ENCODE results near the gene RB1. TPM values are rescaled to one million over a fixed set of nuclear protein-coding genes. Genes with fewer than 3 reads are reported as not detected.

The RB1 gene
- total RNA-seq, 1 experiment from 2014 or later = 36.7 TPM

DNA sequence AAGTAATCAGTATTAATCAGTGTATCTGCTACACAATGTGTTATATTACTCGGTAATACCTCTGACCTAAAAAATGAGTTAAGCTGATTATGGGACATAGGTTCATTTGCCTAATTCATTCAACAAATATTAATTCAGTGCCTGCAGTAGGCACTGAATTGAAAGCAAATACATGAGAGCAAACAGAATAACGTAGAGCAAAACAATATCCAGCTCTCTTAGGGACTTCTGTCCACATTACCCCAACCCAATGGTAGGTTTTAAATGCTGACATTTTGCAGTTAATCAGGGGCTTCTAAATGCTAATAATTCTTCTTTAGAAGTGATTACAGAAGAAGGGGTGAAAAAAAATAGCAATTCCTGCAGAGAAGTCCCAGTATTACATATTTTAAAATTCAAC, 224.4 kb downstream of the RB1 start:
- intact Hi-C loops (cut with micrococcal nuclease) = no loop called here
- BruUV-seq (replicated peaks) = no TSS peak
- RAD21 ChIA-PET (ENCODE audit: low non-redundant PET in 1 of 2, low total read pairs in 2 of 2, uncharacterized antibody in 2 of 2, unreplicated experiment in 2 of 2) = no interaction called here

More for the DNA sequence above, 224.4 kb downstream of the RB1 start:
- H2AFZ ChIP-seq (ENCODE audit: low read depth, low read length, poor library complexity, severe bottlenecking) = no peak overlapping the region
- TF ChIP-seq EZH2phosphoT487 (IDR thresholded peaks at IDR 0.05; ENCODE audit: borderline replicate concordance) (no peak), EGR1 (IDR thresholded peaks at IDR 0.05; ENCODE audit: low read depth) (no peak), JUND (IDR thresholded peaks at IDR 0.05) (no peak), SIN3A (IDR thresholded peaks at IDR 0.05; ENCODE audit: low read depth) (no peak), ZNF274 (IDR thresholded peaks at IDR 0.05; ENCODE audit: low read depth, low read length) (no peak), ZFX (IDR thresholded peaks at IDR 0.05) (no peak), POLR2A (IDR thresholded peaks at IDR 0.05; ENCODE audit: borderline replicate concordance, extremely low read depth, insufficient read depth, insufficient read length) (no peak), ELF1 (IDR thresholded peaks at IDR 0.05; ENCODE audit: borderline replicate concordance, low read depth) (no peak), SP1 (IDR thresholded peaks at IDR 0.05; ENCODE audit: low read depth) (no peak)
- TF ChIP-seq, protein P1, sequence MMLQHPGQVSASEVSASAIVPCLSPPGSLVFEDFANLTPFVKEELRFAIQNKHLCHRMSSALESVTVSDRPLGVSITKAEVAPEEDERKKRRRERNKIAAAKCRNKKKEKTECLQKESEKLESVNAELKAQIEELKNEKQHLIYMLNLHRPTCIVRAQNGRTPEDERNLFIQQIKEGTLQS (IDR thresholded peaks at IDR 0.05) = no peak
- TF ChIP-seq, protein P2, sequence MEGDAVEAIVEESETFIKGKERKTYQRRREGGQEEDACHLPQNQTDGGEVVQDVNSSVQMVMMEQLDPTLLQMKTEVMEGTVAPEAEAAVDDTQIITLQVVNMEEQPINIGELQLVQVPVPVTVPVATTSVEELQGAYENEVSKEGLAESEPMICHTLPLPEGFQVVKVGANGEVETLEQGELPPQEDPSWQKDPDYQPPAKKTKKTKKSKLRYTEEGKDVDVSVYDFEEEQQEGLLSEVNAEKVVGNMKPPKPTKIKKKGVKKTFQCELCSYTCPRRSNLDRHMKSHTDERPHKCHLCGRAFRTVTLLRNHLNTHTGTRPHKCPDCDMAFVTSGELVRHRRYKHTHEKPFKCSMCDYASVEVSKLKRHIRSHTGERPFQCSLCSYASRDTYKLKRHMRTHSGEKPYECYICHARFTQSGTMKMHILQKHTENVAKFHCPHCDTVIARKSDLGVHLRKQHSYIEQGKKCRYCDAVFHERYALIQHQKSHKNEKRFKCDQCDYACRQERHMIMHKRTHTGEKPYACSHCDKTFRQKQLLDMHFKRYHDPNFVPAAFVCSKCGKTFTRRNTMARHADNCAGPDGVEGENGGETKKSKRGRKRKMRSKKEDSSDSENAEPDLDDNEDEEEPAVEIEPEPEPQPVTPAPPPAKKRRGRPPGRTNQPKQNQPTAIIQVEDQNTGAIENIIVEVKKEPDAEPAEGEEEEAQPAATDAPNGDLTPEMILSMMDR (IDR thresholded peaks at IDR 0.05 in 2 of 3, conservative IDR thresholded peaks at IDR 0.05 in 1 of 3; ENCODE audit: borderline replicate concordance in 1 of 3, insufficient read depth in 1 of 3, low read depth in 2 of 3, low read length in 2 of 3) = no peak
- TF ChIP-seq, protein P3, sequence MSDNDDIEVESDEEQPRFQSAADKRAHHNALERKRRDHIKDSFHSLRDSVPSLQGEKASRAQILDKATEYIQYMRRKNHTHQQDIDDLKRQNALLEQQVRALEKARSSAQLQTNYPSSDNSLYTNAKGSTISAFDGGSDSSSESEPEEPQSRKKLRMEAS (IDR thresholded peaks at IDR 0.05) = no peak
- TF ChIP-seq, protein P4, sequence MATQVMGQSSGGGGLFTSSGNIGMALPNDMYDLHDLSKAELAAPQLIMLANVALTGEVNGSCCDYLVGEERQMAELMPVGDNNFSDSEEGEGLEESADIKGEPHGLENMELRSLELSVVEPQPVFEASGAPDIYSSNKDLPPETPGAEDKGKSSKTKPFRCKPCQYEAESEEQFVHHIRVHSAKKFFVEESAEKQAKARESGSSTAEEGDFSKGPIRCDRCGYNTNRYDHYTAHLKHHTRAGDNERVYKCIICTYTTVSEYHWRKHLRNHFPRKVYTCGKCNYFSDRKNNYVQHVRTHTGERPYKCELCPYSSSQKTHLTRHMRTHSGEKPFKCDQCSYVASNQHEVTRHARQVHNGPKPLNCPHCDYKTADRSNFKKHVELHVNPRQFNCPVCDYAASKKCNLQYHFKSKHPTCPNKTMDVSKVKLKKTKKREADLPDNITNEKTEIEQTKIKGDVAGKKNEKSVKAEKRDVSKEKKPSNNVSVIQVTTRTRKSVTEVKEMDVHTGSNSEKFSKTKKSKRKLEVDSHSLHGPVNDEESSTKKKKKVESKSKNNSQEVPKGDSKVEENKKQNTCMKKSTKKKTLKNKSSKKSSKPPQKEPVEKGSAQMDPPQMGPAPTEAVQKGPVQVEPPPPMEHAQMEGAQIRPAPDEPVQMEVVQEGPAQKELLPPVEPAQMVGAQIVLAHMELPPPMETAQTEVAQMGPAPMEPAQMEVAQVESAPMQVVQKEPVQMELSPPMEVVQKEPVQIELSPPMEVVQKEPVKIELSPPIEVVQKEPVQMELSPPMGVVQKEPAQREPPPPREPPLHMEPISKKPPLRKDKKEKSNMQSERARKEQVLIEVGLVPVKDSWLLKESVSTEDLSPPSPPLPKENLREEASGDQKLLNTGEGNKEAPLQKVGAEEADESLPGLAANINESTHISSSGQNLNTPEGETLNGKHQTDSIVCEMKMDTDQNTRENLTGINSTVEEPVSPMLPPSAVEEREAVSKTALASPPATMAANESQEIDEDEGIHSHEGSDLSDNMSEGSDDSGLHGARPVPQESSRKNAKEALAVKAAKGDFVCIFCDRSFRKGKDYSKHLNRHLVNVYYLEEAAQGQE (IDR thresholded peaks at IDR 0.05; ENCODE audit: low read depth) = no peak
- H3K9ac ChIP-seq (ENCODE audit: low read length) = no peak overlapping the region
- ChIA-PET CTCF (no interaction called here), POLR2A (no interaction called here)
- H3K27me3 ChIP-seq (ENCODE audit: insufficient read depth, low read length) = no peaks in the 10 kb centered on the region
- H3K9me2 ChIP-seq (ENCODE audit: insufficient read depth) = no peaks in the 10 kb centered on the region
- H3K36me3 ChIP-seq (ENCODE audit: control insufficient read depth in 1 of 2, insufficient read depth in 2 of 2, low read length in 2 of 2) = no peaks in the 10 kb centered on the region
- no peak overlapping the region for H3K4me2 ChIP-seq (ENCODE audit: low read length)
- H3K4me3 ChIP-seq (replicated peaks in 1 of 2; ENCODE audit: low read depth in 1 of 2, low read length in 2 of 2) = no peak overlapping the region
- DNase-seq (ENCODE audit: low read depth, low spot score) (no peak), ATAC-seq (no peak)
- no peaks in the 10 kb centered on the region for H4K20me1 ChIP-seq (ENCODE audit: insufficient read depth)
- no peaks in the 10 kb centered on the region for H3K9me3 ChIP-seq (ENCODE audit: control insufficient read depth in 1 of 2, insufficient read depth in 1 of 2, low read depth in 1 of 2, low read length in 2 of 2)
- H3K27ac ChIP-seq (ENCODE audit: low read depth, low read length) = no peak overlapping the region
- no peaks in the 10 kb centered on the region for H3K79me2 ChIP-seq (ENCODE audit: insufficient read depth, low read length)
- peaks cover 3 to 7% of the 10 kb centered on the region in 2 experiments; a peak in 2 of 4 replicates for H3K4me1 ChIP-seq (ENCODE audit: control insufficient read depth in 1 of 2, insufficient read depth in 2 of 2, low read length in 2 of 2)
